ENCODE data around the gene RMP24.
"Not testable (repeated sequence)": the region's sequence is repeated elsewhere in the genome, so short reads cannot be mapped to it uniquely, and the experiment has no call there.

Gene RMP24

DNA sequence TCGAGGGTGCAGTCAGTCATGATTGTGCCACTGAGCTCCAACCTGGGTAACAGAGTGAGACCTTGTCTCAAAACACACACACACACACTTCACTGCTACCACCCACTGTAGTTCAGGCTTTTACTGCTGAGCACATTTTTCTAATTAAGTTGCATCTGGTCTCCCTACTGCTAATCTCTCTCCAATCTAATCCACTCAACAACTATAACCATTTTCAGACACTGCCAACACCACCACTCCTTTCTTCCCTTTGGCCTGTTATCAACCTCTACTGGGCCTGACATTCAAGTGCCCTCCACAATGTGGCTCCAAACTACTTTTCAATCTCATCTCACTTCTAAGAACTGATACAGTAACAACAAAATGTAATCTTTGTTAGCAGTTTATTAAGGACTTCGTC, 44.8 kb downstream of the RMP24 start:
- Histone ChIP-seq H4K20me1 (ENCODE audit: insufficient read depth, low read length) (no peaks in the 10 kb centered on the region), H3K27me3 (ENCODE audit: insufficient read depth, low read length) (no peaks in the 10 kb centered on the region), H3K9me3 (ENCODE audit: low read depth, low read length) (no peaks in the 10 kb centered on the region), H3K4me1 (ENCODE audit: insufficient read depth, low read length) (no peaks in the 10 kb centered on the region), H3K4me3 (ENCODE audit: insufficient read depth, low read length) (no peak overlapping the region), H3K79me2 (ENCODE audit: insufficient read depth, low read length) (no peaks in the 10 kb centered on the region), H3K4me2 (ENCODE audit: insufficient read depth, low read length) (no peak overlapping the region), H3K36me3 (ENCODE audit: insufficient read depth, low read length) (no peaks in the 10 kb centered on the region), H3K27ac (ENCODE audit: low read depth, low read length) (no peak overlapping the region), H2AFZ (ENCODE audit: low read length) (no peak overlapping the region)
- DNase-seq (ENCODE audit: insufficient read length, low spot score, missing footprints), result peak; percentile 19
- TF ChIP-seq CTCF (IDR thresholded peaks at IDR 0.05; ENCODE audit: extremely low read depth, low read depth, low read length), result no peak

DNA sequence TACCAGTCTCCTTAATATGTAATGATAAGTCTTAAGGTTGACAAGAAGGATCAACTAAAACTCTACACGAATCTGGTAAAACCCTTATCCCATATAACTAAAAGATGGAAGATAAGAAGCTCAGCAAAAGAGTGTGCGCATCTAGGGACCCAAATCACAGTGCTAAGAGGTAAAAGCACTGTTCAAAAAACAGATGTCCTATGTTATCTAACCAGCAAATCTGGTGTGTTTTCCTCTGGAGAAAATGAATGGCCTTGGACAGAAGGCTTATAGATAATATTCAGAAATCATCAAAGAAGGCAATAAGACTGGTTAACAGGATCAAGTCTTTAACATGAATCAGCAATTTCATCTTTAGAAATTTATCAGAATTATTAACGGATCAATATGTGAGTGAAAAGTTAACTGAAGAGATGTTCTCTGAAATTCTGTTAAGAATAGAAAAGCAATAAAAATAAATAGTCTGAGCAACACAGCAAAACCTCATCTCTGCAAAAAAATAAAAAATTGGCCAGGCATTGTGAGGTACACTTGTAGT, 47.8 kb downstream of the RMP24 start:
- Histone ChIP-seq H3K4me3 (ENCODE audit: insufficient read depth, low read length) (no peak overlapping the region), H3K79me2 (ENCODE audit: insufficient read depth, low read length) (no peaks in the 10 kb centered on the region), H3K27ac (ENCODE audit: low read depth, low read length) (no peak overlapping the region), H2AFZ (ENCODE audit: low read length) (no peak overlapping the region), H3K27me3 (ENCODE audit: insufficient read depth, low read length) (no peaks in the 10 kb centered on the region), H3K9me3 (ENCODE audit: low read depth, low read length) (no peaks in the 10 kb centered on the region), H3K36me3 (ENCODE audit: insufficient read depth, low read length) (peaks cover 8% of the 10 kb centered on the region), H3K4me1 (ENCODE audit: insufficient read depth, low read length) (peaks cover 3% of the 10 kb centered on the region), H3K4me2 (ENCODE audit: insufficient read depth, low read length) (no peak overlapping the region), H4K20me1 (ENCODE audit: insufficient read depth, low read length) (no peaks in the 10 kb centered on the region)
- no peak for TF ChIP-seq CTCF (IDR thresholded peaks at IDR 0.05; ENCODE audit: extremely low read depth, low read depth, low read length)
- no peak for DNase-seq (ENCODE audit: insufficient read length, low spot score, missing footprints)

GRCh38 chr18:36023336-36023735, 50.9 kb downstream of the RMP24 start:
- Histone ChIP-seq H3K36me3 (ENCODE audit: insufficient read depth, low read length) (peaks cover 24% of the 10 kb centered on the region), H3K27me3 (ENCODE audit: insufficient read depth, low read length) (no peaks in the 10 kb centered on the region), H3K9me3 (ENCODE audit: low read depth, low read length) (no peaks in the 10 kb centered on the region), H3K4me3 (ENCODE audit: insufficient read depth, low read length) (no peak overlapping the region), H2AFZ (ENCODE audit: low read length) (no peak overlapping the region), H3K4me2 (ENCODE audit: insufficient read depth, low read length) (no peak overlapping the region), H3K4me1 (ENCODE audit: insufficient read depth, low read length) (peaks cover 3% of the 10 kb centered on the region), H3K27ac (ENCODE audit: low read depth, low read length) (no peak overlapping the region), H3K79me2 (ENCODE audit: insufficient read depth, low read length) (no peaks in the 10 kb centered on the region), H4K20me1 (ENCODE audit: insufficient read depth, low read length) (no peaks in the 10 kb centered on the region)
- TF ChIP-seq CTCF (IDR thresholded peaks at IDR 0.05; ENCODE audit: extremely low read depth, low read depth, low read length), result no peak
- no peak for DNase-seq (ENCODE audit: insufficient read length, low spot score, missing footprints)

DNA sequence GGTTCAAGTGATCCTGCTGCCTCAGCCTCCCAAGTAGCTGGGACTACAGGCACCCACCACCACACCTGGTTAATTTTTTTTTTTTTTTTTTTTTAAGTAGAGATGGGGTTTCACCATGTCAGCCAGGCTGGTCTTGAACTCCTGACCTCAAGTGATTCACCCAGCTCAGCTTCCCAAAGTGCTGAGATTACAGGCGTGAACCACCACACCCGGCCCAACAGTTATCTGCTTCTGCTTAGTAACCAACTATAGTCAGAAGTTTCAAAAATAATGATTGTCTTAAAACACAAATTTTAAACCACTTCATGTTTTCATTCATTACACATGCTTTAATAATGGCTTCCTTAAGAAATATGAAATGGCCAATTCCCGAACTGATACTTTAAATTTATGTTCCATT, 51.8 kb downstream of the RMP24 start:
- H3K9me3 ChIP-seq (ENCODE audit: low read depth, low read length); H3K79me2 ChIP-seq (ENCODE audit: insufficient read depth, low read length); H3K27ac ChIP-seq (ENCODE audit: low read depth, low read length); DNase-seq (ENCODE audit: insufficient read length, low spot score, missing footprints); H3K27me3 ChIP-seq (ENCODE audit: insufficient read depth, low read length); H3K4me1 ChIP-seq (ENCODE audit: insufficient read depth, low read length); H3K4me2 ChIP-seq (ENCODE audit: insufficient read depth, low read length); H2AFZ ChIP-seq (ENCODE audit: low read length); H3K4me3 ChIP-seq (ENCODE audit: insufficient read depth, low read length); H4K20me1 ChIP-seq (ENCODE audit: insufficient read depth, low read length): not testable (repeated sequence)
- H3K36me3 ChIP-seq (ENCODE audit: insufficient read depth, low read length), result peaks cover 28% of the 10 kb centered on the region

Data from osteoblast (primary cell).